ENCODE measurements around the gene GPR25. TPM values are rescaled to one million over a fixed set of nuclear protein-coding genes. Genes with fewer than 3 reads are reported as not detected.
A peak's percentile ranks its signal among the peaks of the same experiment; 100 is the strongest.

The GPR25 gene
- total RNA-seq, 3 donors from 2014 or later: not detected

DNA sequence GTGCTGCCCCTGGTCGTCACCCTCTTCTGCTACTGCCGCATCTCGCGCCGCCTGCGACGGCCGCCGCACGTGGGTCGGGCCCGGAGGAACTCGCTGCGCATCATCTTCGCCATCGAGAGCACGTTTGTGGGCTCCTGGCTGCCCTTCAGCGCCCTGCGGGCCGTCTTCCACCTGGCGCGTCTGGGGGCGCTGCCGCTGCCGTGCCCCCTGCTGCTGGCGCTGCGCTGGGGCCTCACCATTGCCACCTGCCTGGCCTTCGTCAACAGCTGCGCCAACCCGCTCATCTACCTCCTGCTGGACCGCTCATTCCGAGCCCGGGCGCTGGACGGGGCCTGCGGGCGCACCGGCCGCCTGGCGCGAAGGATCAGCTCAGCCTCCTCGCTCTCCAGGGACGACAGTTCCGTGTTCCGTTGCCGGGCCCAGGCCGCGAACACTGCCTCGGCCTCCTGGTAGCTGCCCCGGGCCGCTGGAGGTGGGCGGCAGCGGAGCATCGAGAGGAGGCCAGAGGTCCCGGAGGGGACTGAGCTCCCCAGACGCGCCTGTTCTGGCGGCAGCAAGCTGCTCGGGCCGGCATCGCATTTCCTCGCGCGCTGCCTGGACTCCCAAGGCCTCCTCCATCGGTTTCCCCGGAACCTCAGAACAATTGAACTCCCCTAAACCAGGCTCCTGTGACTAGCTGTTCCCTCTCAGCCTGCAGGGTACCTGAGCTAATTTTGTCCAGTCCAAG, 1.1 kb downstream of the GPR25 start:
- ATAC-seq (peak; percentile 24), DNase-seq (no peak)
- H3K4me1 ChIP-seq (ENCODE audit: low read depth): peaks cover 13% of the 10 kb centered on the region
- H3K4me3 ChIP-seq: no peak overlapping the region
- intact Hi-C loops (cut with DNase I, micrococcal nuclease): no loop called here
- no peaks in the 10 kb centered on the region for H3K9me3 ChIP-seq
- H3K36me3 ChIP-seq (ENCODE audit: low read depth): no peaks in the 10 kb centered on the region
- no peak for TF ChIP-seq CTCF (IDR thresholded peaks at IDR 0.05)

GRCh38 chr1:200874694-200875093, 1.9 kb downstream of the GPR25 start:
- peaks cover 13% of the 10 kb centered on the region for H3K4me1 ChIP-seq (ENCODE audit: low read depth)
- no peaks in the 10 kb centered on the region for H3K9me3 ChIP-seq
- DNase-seq: no peak
- no peak for ATAC-seq
- no peak overlapping the region for H3K4me3 ChIP-seq
- H3K36me3 ChIP-seq (ENCODE audit: low read depth): no peaks in the 10 kb centered on the region
- no peak for TF ChIP-seq CTCF (IDR thresholded peaks at IDR 0.05)
- intact Hi-C loops (cut with DNase I, micrococcal nuclease): no loop called here

GRCh38 chr1:200875416-200875815, 2.6 kb downstream of the GPR25 start:
- Histone ChIP-seq H3K4me3 (no peak overlapping the region), H3K9me3 (no peaks in the 10 kb centered on the region), H3K4me1 (ENCODE audit: low read depth) (peaks cover 13% of the 10 kb centered on the region), H3K36me3 (ENCODE audit: low read depth) (no peaks in the 10 kb centered on the region)
- DNase-seq (no peak), ATAC-seq (no peak)
- no peak for TF ChIP-seq CTCF (IDR thresholded peaks at IDR 0.05)
- intact Hi-C loops (cut with DNase I, micrococcal nuclease): no loop called here

- ATAC-seq (no peak), DNase-seq (no peak)
- intact Hi-C loops (cut with DNase I, micrococcal nuclease): no loop called here
- peaks cover 13% of the 10 kb centered on the region for H3K4me1 ChIP-seq (ENCODE audit: low read depth)
- TF ChIP-seq CTCF (IDR thresholded peaks at IDR 0.05): no peak
- no peaks in the 10 kb centered on the region for H3K36me3 ChIP-seq (ENCODE audit: low read depth)
- no peaks in the 10 kb centered on the region for H3K9me3 ChIP-seq
- no peak overlapping the region for H3K4me3 ChIP-seq
Measured at GRCh38 chr1:200877010-200877409, 4.2 kb downstream of the GPR25 start.

DNA sequence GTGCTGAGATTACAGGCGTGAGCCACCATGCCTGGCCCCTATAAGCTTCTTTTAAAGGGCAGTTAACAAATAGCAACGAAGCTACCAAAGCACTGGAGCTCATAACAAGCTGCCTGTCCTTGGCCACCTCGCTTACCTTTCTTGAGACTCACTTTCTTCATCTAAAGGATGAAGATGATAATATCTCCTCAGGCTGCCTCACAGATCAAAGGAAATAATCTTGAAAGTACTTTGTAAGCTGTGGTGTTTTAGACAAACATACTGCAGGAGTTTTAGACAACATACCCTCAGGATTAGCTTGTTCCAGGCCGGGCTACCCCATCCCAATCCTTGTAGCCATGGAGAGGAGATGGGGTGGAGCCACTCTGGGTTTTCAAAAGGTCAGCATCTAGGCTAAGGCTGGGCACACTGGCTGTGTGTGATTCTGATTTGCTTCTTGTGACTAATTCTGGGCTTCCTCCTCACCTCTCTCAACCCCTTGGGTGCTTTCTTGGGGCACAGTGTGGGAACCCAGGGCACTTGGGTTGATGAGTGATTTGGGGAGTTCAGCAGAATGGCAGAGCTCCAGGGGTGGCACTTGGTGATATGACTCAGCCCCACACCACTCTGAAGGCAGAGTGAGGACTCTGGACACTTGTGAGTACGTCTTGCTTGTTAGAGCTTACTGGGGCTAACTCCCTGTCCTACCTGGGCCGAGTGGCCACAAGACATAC, 5.2 kb downstream of the GPR25 start:
- H3K36me3 ChIP-seq (ENCODE audit: low read depth): no peaks in the 10 kb centered on the region
- no peak for TF ChIP-seq CTCF (IDR thresholded peaks at IDR 0.05)
- peaks cover 10% of the 10 kb centered on the region for H3K4me1 ChIP-seq (ENCODE audit: low read depth)
- H3K9me3 ChIP-seq: no peaks in the 10 kb centered on the region
- ATAC-seq (no peak), DNase-seq (no peak)
- intact Hi-C loops (cut with DNase I, micrococcal nuclease): no loop called here
- H3K4me3 ChIP-seq: no peak overlapping the region
